ENCODE measurements around the gene DEPDC4.
"Not testable (repeated sequence)": the region's sequence is repeated elsewhere in the genome, so short reads cannot be mapped to it uniquely, and the experiment has no call there.

The DEPDC4 gene

DNA sequence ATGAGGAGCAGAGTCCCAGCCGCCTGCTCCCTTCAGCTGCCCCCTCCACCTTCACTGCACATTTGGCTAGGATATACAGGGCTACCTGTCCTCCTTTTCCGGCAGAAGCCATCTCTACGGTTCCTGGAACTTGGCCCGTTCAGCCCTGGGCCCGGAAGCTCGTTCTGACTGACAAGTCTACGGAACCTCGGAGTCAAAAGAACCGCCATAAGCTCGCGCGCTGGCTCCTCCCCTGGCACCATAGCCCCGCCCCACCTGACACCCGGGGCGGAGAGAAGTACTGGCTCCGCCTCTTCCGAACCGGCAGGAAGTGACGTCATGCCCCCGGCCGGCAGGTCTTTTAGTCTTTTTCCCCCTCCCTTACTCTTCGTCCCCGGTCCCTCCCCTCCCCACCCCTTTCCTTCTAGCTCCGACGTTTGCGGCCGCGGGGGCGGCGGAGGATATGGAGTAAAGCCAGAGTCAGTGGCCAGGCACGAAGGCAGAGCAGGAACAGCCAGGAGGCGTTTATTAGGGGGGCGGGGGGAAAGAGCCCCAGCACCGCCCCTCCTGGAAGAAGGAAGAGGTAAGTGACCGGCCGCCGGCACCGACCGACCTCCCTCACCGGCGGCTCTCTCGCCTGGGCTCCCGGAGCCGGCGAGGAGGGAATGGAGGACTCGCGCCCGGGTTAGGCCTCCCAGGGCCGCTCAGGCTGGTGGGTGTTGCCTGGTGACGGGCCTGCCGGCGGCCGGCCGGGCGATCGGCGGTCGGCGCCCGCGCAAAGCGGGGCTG lies at the start of gene DEPDC4, which contains the start of gene SCYL2:
Gene DEPDC4 (minus strand): TSS at position 245 of the 768 bp plus-strand sequence. CDS start 3 bp downstream, at position 242.
Gene SCYL2 (plus strand): TSS at position 343 of the 768 bp plus-strand sequence. CDS start 15,794 bp downstream, outside the sequence.
- DNase-seq (ENCODE audit: low spot score) = peak; percentile 95

- DNase-seq (ENCODE audit: low spot score) = no peak
These were observed 44.4 kb upstream of the DEPDC4 start for GRCh38 chr12:100311317-100311716.

DNA sequence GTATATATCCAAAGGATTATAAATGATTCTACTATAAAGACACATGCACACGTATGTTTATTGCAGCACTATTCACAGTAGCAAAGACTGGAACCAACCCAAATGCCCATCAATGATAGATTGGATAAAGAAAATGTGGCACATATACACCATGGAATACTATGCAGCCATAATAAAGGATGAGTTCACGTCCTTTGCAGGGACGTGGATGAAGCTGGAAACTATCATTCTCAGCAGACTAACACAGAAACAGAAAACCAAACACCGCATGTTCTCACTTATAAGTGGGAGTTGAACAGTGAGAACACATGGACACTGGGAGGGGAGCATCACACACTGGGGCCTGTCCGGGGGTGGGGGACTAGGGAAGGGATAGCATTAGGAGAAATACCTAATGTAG lies 41.3 kb upstream of the DEPDC4 start:
- DNase-seq (ENCODE audit: low spot score) = not testable (repeated sequence)

GRCh38 chr12:100304334-100304733 lies 37.5 kb upstream of the DEPDC4 start:
- DNase-seq (ENCODE audit: low spot score) = not testable (repeated sequence)

DNA sequence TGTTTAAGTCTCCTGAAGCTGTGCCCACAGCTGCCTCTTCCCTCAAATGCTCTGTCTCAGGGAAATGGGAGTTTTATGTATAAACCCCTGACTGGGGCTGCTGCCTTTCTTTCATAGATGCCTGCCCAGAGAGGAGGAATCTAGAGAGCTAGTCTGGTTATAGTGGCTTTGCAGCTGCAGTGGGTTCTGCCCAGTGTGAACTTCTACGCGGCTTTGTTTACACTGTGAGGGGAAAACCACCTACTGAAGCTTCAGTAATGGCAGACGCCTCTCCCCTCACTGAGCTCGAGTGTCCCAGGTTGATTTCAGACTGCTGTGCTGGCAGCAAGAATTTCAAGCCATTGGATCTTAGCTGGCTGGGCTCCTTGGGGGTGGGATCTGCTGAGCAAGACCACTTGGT lies 37.0 kb upstream of the DEPDC4 start:
- no peak for DNase-seq (ENCODE audit: low spot score)

DNA sequence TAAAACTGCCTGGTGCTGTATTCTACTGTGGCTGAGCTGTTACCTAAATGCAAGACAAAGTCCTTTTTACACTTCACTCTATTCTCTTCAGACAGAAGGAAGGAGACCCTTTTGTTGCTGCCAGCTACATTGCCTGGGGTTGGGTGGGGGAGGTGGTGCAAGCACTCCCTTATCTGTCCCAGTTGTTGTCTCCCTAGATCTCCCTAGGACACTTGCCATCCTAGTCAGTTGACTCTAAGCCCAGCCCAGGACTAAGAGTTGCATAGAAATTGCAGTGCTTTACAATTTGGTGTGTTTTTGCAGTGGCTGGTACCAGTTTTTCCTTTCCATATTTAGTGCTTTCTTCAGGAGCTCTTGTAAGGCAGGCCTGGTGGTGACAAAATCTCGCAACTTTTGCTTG lies 35.2 kb upstream of the DEPDC4 start:
- DNase-seq (ENCODE audit: low spot score) = no peak

DNA sequence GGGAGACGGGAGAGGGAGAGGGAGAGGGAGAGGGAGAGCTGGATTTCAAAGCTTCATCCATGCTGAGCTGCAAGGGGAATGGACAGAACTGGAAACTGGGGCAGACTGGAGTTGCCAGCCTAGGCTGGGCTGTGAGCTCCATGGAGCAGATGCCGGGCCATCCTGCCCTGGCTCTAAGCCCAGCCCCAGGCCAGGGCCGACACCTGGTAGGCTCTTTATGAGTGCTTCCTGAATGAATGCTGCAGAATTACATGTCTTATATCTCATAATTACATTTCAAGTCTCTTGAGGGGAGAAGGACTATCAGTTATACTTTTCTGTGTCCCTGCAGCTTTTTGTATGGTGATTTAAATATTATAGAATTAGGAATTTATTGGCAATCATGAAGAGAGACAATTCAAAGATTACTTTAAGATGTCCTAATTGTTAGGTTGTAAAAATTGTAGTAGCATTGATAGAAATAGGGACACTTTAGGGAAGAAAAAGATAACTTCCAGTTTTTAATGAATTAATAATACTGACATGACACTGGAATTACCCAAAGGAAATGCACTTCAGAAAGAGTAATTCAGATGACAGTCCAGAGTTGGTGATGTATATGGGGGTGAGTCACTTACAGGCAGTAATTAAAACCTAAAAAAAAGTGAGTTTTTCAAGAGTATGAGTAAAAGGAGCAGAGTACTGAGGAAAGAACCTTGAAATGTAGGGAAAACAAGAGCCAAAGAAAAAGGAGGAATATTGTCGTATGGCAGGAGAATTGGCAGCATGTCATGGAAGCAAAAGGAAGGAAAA lies 29.1 kb upstream of the DEPDC4 start:
- DNase-seq (ENCODE audit: low spot score) = no peak

DNA sequence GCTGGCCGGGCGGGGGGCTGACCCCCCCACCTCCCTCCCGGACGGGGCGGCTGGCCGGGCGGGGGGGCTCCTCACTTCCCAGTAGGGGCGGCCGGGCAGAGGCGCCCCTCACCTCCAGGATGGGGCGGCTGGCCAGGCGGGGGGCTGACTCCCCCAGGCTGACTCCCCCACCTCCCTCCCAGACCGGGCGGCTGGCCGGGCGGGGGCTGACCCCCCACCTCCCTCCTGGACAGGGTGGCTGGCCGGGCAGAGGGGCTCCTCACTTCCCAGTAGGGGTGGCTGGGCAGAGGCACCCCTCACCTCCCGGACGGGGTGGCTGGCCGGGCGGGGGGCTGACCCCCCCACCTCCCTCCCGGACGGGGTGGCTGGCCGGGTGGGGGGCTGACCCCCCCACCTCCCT lies 27.5 kb upstream of the DEPDC4 start:
- not testable (repeated sequence) for DNase-seq (ENCODE audit: low spot score)

DNA sequence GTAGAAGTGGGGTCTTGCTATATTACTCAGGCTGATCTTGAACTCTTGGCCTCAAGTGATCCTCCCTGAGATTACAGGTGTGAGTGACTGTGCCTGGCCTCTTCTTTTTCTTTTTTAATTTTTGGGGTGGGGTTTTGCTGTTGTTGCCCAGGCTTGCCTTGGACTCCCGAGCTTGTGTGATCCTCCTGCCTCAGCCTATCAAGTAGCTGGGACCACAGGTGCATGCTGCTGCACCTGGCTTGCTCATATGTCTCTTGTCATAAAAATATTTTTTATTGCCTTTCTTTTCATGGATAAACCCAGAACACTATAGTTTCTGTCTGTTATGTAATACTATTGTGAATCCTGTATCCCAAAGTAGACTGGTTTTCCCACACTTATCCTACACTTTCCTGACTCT lies 26.1 kb upstream of the DEPDC4 start:
- DNase-seq (ENCODE audit: low spot score) = no peak

- DNase-seq (ENCODE audit: low spot score) = no peak
These were observed 23.1 kb upstream of the DEPDC4 start for GRCh38 chr12:100290016-100290415.

DNA sequence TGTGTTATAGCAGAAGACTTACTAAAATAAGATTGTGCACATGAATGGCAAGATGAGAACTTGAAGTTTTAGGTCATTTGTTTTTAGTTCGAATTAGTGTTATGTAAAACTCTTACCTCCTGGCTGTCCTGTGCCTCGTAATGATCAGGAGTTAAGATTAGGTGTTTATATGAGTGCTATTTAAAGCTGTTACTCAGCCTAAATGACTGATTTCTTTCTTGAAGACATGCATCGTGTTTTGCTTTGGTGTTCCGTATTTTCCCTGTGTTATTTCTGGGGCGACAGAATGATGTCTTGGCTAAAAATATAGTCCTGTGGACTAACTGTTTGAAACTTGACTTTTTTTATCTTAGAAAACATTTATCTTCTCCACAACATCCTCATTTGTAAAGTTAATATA lies 22.2 kb upstream of the DEPDC4 start:
- DNase-seq (ENCODE audit: low spot score) = no peak

DNA sequence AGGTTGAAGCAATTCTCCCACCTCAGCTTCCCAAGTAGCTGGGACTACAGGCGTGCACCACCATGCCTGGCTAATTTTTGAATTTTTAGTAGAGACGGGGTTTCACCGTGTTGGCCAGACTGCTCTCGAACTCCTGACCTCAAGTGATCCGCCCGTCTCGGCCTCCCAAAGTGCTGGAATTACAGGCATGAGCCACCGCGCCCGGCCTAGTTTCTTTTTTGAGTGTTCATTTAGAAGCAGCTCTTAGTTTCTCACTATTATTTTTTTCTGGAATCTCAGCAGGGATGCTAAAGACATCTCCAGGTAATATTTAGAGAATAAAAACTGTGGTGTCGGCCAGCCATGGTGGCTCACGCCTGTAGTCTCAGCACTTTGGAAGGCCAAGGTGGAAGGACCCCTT lies 17.7 kb upstream of the DEPDC4 start:
- DNase-seq (ENCODE audit: low spot score) = not testable (repeated sequence)

DNA sequence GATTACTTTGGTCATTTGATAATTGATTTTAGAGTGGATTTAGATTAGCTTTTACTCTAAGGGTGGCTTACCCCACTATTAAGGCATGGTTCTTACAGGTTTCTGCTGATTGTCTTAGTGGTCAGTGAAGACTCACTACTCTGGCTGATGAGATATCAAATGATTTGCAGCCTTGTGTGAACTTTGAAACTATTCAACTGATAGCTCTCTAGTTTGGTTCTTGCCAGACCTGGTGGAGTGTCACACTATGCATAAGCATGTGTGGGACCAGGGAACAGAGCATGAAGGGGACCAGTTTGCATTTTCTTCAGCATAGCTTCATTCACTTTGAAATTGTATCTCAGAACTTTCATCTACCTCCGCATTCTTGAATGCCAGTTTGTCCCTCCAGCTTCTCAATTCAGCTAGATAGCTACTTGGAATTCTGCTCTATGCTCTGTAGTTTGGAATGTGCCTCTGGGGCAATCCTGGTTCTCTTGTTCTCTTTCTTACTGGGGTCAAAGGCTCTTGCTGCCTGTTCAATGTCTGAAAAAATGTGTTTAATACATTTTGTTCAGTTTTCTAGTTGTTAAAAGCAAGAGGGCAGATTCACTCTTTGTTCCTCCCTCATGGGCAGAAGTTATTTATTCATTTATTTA lies 12.8 kb upstream of the DEPDC4 start:
- no peak for DNase-seq (ENCODE audit: low spot score)

GRCh38 chr12:100279159-100279558 lies 12.3 kb upstream of the DEPDC4 start:
- DNase-seq (ENCODE audit: low spot score) = no peak

DNA sequence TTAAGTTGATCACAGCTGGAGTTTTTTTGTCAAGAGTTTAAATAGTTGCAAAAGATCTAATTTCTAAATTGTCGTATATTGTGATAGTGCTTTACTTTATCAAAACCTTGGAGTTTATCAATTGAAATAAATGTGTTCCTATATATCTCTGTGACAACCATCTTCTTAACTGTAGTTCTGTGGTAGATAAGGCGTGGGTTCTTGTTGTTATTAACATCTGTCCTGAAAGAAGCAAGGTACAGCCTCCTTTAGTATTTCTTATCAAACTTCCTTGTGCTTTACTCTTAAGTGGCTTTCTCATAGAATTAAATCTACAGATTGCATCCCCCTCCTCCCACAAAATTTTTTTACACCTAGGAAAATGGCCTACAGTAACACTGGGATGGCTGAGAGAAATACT lies 7.4 kb upstream of the DEPDC4 start:
- DNase-seq (ENCODE audit: low spot score) = no peak

DNA sequence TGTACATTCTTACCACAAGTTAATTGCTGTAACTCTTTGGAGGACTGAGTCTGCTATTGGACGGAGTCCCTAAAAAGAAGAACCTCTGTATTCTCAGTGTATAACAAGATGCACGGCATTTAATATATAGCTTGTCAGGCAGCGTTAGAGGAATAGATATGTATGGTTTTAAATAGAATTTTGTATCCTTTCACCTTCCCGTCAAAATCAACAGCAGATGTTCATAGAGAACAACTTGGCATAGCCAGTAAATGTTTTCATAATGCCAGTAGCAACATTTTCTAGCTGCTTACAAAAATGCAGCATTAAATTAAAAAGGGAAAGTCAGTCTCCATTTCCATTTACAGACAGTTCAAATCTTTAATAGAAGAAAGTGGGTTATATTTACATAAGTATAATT lies 6.9 kb upstream of the DEPDC4 start:
- DNase-seq (ENCODE audit: low spot score) = no peak

DNA sequence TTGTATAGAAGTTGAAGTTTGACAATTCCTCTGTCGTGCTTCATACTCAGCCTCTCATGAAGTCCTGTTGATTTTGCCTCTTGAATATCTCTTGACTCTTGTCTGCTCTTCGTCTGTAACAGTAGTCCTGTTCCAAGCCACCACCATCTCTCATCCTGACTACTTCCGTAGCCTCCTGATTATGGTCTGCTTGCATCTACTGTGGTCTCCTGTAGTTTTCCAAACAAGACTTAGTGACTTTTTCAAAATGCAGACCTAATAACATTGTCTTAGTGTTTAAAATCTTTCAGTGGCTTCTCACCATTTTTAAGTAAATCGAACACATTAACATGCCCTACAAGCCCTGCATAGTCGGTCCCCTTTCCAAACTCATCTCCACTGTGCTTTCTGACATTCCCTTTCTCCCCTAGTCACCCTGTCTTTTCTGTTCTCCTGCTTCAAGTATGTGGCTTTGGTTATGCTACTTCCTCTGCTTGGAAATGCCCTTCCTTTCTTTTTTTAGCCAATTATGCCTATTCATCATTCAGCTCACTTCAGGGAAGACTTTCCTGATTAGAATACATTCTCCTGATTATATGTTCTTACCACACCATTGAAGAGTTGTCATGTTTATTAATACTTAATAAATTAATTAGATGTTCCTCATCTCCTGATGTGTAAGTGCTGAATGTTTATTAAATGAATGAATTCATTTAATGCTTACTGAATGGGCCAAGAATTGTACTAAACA lies 2.1 kb upstream of the DEPDC4 start:
- DNase-seq (ENCODE audit: low spot score) = no peak

- DNase-seq (ENCODE audit: low spot score) = peak; percentile 14
These were observed 863 bp upstream of the DEPDC4 start for GRCh38 chr12:100267603-100268281.

GRCh38 chr12:100266585-100266834 lies 369 bp downstream of the DEPDC4 start:
- DNase-seq (ENCODE audit: low spot score) = peak; percentile 93

- DNase-seq (ENCODE audit: low spot score) = no peak
These were observed 921 bp downstream of the DEPDC4 start for GRCh38 chr12:100265732-100266584.

DNA sequence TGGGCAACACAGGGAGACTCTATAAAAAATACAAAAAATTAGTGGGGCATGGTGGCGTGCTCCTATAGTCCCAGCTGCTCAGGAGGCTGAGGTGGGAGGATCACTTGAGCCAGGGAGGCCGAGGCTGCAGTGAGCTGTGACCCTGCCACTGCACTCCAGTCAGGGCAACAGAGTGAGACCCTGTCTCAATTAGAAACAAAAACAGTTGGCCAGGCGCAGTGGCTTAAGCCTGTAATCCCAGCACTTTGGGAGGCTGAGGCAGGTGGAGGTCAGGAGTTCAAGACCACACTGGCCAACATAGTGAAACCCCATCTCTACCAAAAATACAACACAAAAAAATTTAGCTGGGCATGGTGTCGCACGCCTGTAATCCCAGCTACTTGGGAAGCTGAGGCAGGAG lies 1.8 kb downstream of the DEPDC4 start:
- DNase-seq (ENCODE audit: low spot score) = not testable (repeated sequence)

All from activated CD4-positive, alpha-beta T cell treated with anti-CD3 and anti-CD28 coated beads, Interleukin-2, Interleukin-4, amounts not matched to agents 100 ng/mL and 50 ng/mL, durations not matched to agents 16 hours and 8 hours (primary cell).